AG08395 (cell line): Measurements from ENCODE around the gene CLEC1A.

Experiments used
- DNase-seq: peaks from one replicate; pipeline ENCODE4 v3.0.0; 2012; ENCODE audit warnings: mixed read lengths, low spot score

CLEC1A gene

DNA sequence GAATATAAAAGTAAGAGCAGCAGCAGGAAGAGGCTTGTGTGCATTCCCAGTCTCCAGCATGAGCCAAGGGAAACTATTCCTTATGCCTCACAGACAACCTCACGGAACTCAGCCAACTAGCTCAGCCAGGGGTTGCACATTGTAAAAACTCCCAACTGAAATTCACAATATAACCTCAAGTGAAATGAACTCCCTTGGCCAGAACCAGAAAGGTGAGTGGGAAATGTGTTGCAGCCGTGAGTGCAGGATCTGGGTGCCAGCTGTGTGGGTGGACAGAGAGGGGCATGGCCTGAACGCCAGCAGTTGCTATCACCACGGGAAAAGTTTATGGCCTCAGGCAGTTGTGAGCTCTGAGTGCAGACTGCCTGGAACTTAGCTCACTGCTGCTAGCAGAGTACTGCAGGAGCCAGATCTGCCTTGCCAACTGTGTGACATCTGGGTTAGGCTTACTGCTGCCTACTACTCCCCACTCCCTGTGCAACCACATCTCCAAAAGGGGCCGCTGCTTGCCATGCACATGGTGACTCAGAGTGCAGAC is 2.3 kb upstream of the CLEC1A start:
- DNase-seq = peak; percentile 79

DNA sequence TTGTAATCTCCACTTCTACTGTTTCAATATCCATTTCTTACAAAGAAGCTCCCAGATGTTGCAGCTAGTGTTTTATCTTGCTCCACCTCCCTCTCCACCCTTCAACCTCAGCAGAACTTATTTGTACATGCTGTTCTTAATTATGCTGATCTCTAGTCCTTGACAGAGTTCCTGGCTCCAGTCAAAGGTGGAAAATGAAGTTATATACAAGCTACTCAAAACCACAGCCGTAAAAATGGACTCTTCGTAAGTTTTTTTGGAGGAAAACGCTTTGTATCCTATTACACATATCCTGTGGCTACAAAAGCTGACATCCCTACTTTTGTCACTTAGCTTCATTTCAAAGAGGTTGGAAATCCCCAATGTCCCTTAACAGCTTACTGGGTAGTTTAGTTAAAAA is 1.3 kb downstream of the CLEC1A start:
- peak; percentile 6 for DNase-seq

DNA sequence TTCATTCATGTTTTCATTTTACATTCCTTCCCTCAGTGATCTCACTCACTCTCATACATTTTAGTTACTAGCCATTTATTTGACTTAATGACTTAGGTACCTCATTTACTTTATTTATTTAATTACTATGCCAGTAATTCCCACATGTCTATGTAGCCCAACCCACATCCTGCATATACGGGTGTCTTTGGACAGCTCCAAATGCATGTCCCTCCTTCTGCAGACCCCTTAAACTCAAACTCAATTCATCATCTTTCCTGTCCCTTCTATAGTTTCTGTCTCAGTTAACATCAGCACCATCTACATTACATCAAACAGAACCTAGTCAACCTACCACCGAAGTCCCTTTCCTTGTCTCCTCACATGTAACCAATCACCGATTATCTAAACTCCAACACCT is 2.8 kb downstream of the CLEC1A start:
- no peak for DNase-seq

DNA sequence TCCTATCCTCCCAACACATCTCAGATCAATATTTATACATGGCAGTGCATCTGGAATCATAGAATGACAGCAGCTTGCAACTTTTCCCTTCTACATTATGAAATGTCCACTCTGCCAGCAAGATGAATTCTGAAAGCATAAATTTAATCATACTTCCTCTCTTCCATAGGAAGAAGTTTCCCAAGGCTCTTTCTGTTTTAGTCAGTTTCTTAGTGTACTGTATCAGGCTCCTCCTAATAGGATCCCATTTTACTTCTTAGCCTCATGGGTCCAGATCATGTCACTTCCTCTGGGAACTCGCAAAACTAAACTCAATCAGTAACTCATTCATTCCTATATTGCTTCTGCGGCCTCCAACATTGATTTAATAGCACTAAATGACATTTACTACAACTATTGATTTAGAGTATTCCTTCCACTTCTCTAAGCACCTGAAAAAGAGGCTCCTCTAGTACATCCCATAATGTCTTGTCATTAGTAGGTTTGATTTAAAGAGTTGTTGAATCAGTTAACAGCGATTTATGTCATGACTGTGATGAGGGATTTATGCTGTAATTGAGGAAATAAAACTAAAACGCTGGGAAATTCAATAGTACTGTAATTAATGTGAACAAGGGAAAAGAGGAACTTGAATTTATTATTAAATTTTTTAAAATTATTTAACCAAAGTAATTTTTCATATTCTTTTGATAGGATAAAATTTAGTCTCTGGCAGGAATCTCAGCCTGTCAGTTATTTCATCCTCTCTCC is 4.0 kb downstream of the CLEC1A start:
- no peak for DNase-seq

DNA sequence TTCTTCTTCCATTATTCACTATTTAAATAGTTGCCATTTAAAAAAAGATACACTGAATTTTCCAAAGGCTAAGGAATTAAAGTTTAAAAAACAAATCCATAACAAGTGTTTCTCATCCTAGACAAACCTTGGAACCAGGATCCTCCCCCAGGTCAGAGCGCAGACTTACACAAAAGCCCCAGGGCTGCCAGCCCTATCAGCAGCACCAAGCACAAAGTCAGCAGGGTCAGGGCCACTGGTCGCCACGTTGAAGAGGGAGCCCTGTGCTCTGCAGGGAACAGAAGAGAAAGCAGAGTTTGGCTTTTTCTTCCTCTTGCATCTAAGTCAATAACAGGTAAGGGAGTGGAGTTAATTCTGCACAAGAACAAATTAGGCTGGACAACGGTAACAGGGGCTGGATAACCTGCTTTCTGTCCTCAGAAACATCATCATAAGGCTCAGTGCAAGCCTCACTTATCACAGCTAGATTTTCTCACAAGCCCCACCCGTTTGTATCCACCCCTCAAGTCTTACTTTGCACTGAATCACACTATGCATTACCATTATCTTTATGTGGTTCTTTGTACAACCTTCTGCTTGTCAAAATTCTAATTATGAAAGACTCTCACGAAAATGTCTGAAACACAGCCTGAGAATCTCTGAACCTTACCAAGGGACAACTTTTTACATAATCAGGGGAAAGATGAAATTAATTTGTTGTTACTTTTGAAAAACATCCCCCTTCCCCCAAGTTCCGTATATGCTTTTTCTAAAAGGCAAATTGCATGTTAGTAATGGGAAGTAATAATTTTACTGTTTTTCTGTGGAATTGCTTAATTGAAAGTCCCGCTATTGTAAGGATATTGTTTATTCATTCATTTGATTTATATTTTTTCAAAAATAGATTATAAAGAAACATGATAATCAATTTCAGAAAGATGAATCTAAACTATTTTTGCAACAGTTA is 9.6 kb downstream of the CLEC1A start:
- no peak for DNase-seq

DNA sequence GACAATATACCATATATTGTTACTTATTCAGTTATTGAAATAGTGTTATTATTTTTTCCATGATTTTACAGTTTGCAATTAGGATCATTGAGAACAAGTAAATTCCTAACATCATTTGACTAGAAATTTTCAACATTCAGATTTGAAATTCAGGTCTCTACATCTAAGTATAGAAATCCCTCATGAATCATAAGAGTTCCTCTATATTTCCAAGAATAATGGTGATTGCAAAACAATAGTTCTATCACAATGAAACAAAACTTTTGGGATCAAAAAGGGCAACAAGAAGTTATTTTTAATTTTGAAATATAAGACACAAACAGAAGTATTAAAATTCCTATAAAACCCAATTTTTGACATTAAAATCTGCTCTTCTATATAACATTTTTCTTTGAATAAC is 10.8 kb downstream of the CLEC1A start:
- DNase-seq = no peak

DNA sequence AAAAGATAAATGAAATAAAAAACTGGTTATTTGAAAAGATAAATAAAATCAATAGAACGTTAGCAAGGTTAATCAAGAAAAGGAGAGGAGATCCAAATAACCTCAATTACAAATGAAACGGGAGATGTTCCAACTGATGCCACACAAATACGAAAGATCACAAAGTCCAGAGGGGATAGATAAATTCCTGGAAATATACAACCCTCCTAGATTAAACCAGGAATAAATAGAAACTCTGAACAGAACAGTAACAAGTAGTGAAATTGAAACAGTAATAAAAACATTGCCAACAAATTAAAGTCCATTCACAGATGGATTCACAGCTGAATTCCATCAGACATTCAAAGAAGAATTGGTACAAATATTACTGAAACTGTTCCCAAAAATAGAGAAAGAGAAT is 12.4 kb downstream of the CLEC1A start:
- no peak for DNase-seq

DNA sequence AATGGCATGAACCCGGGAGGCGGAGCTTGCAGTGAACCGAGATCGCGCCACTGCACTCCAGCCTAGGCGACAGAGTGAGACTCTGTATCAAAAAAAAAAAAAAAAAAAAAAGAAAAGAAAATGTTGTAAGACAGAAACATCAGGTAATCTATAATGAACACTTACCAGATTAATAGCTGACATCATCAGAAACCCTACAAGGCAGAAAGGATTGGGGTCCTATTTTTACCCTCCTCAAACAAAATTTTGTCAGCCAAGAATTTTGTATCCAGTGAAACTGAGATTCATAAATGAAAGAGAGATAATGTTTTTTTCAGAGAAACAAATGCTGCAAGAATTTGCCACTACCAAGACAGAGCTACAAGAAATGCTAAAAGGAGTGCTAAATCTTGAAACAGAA is 14.1 kb downstream of the CLEC1A start:
- no peak for DNase-seq

DNA sequence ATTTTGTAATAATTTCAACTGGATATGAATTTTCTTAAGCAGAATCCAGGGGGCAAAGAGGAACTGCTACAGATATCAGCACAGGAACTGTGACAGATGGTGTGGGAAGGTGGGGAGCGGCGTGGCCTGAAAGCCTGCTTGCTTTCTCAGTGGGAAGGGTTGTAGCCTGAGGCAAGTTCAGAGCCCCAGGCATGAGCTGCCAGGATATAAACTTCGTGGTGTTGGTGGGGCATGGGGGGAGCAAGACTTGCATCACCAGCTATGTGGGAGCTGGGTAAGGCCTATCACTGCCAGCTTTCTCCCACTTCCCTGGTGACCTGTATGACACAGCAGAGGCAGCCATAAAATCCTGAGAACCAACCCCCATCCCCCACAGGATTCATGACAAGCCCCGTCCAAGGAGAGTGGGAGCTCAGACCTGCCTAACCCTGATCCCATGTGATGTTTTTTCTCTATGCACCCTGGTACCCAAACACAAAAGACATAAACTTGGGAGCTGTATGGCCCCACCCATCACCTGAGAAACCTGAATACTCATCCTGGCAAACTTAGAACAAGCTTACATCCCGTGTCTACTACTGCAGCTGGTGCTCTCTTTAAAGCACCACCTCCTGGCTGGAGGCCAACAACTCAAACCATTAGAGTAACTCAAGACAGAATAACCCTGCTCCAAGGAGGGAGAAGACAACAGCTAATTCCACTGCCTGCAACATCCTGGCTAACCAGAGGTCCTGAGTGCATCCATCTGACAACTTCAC is 16.5 kb downstream of the CLEC1A start:
- DNase-seq = no peak

DNA sequence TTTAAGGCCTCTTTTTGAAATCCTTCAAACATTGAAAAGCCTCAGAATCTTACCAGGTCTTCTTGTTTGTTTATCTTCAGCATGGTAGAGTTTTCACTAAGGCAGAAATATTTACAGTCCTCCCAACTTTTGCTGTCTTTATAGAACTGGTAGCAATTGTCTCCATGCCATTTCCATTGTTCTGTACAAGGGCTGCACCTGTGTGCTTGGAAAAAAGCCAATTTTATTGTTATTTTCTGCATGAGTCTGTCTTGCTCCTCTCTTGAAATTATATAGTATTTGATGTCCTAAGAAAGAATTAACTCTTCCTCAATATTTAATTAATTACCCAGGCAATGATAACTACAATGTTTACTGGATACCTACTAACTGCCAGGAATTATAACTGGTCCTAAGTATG is 23.3 kb downstream of the CLEC1A start:
- no peak for DNase-seq

DNA sequence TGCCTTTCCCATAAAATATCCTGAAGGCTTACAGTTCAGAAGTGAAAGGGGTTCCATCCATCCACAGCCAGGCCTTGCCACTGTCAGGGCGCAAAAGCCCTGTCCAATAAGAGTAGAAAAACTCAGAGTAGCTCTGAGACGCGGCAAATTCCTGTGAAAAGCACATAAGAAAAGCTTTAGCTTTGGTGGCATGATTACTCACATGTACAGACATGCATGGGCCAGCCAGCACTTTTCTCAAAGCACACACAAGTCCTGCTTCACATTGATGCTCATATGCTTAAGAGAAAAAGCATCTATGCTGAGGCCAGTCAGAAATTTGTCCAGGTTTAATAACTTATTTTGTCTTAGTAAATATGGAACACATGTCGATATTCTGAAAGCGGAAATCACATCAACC is 25.5 kb downstream of the CLEC1A start:
- no peak for DNase-seq

DNA sequence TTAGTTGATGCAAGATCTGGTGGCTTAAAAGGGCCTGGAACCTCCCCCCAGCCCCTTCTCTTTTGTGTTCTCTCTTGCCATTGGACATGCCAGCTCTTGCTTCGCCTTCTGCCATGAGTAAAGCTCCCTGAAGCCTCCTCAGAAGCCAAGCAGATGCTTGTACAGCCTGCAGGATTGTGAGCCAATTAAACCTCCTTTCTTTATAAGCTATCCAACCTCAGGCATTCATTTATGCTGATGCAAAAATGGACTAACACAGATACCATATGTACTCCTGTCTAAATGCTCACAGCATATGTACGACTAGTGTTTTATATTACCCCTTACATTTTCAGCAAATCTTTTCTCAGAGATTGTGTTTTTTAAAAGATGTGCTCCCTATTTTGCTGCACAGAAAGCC is 26.7 kb downstream of the CLEC1A start:
- no peak for DNase-seq

DNA sequence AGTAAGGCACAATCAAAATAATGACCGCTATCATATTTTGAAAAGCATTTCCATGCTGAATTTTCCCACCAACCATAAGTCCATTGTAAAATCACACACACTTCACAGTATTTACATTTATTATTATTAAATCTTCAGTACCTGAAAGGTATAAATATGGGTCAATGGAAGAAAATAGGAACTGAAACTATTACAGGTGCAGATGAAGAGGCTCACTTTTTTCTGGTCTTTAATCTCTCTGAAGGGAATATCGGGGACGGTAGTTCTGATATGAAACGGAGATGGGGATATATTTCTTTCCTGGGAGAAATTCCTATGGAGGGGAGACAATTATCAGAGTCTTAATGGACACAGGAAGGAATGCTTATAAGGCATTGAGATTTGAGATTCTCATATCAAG is 28.4 kb downstream of the CLEC1A start:
- no peak for DNase-seq

DNA sequence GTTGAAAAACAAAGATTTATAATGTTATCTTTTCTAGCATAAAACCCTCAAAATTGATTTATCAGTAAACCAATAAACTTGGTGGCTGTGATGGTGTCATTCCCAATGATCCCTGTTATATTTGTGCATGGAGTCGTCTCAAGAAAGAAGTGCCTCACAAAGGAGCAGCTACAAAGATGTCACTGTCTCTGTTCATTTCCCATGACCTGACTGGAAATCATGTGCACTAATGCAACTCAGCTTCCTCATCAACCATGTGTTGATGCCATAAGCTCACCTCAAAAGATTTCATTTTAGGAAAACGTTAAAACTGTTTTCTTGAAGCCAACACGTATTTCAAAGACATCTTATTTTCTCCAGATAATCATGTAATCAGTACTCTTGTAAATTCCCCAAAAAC is 28.8 kb downstream of the CLEC1A start:
- no peak for DNase-seq

DNA sequence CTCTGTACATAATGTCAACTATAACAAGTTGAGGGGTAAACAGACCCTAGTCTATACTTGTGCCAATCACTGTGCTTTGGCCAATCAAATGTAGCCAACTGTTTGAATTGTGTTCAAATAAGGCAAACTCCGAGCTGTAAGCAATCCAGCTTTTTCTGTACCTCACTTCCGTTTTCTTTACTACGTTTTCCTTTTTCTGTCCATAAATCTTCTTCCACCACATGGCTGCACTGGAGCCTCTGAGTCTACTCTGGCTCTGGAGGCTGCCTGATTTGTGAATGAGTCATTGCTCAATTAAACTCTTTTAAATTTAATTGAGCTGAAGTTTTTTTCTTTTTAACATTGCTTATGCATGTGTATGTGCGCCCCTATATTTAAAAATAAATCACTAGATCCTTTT is 29.7 kb downstream of the CLEC1A start:
- peak; percentile 34 for DNase-seq

DNA sequence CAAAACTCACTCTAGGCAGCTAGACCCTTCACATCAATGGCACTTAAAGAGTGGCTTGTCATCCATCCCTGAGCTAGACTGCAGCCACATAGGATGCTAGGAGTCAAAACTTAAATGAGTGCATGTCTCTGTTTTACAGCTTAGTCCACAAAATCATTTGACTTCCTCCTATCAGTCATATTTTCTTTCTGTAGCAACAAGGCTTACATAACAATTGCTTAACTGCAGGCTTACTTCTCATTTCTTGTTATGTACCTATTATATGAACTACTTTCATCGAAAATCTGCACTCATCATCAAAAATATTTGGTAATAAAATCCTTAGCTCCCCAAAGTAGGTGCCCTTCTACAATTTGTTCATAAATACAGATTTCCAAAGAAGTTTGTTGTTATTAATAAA is 30.1 kb downstream of the CLEC1A start:
- no peak for DNase-seq

DNA sequence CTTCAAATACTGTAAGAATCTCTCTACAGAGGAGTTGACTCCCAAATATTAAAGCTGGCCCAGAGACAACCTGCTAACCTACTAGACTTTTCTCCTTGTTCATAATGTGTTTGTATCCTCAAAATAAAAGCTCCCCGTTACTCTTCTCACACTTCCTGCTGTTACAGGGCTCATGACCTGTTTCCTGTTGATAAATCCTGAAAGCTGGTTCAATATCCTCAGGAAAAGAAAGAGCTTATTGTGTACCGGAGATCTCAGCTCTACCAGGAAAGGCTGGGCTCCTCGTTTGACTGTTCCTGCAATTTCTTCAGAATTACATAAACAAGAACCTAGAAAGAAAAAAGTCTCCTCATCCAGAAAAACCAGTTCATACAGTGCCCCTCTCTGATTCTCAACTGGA is 30.8 kb downstream of the CLEC1A start:
- DNase-seq = no peak

DNA sequence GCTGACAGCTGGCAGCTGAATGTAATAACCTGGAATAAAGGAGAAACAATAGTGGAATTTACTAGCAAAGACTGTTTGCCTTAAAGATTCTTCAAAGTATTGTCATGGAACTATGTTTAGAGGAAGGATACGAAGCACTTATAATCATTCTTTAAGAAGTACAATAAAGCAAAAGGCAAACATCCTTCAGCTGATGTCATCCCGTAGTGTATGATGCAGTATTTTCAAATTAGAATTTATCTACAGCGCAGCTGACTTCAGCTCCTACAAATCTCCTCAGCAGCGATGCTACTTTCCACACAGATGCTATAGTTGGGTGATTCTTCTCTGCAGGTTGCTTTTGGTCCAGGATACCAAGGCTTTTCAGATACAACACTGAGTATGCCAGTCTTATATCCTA is 31.5 kb downstream of the CLEC1A start:
- DNase-seq = no peak

DNA sequence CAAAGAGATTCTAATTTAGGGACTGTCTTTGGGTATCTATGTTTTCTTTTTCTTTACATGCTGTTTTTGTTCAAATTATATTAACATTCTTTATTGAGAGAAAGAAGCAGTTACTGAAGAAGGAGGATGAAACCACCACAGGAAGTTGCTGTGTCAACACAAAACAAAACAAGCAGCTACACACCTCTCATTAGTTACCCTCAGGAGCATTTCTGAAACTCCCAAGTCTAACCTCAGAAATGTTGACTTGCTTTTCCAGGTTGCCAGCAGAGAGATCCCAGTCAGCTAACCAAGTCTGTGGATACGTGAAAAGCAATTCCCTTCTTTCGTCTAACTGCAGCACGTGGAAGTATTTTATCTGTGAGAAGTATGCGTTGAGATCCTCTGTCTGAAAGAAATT is 33.5 kb downstream of the CLEC1A start:
- DNase-seq = no peak

DNA sequence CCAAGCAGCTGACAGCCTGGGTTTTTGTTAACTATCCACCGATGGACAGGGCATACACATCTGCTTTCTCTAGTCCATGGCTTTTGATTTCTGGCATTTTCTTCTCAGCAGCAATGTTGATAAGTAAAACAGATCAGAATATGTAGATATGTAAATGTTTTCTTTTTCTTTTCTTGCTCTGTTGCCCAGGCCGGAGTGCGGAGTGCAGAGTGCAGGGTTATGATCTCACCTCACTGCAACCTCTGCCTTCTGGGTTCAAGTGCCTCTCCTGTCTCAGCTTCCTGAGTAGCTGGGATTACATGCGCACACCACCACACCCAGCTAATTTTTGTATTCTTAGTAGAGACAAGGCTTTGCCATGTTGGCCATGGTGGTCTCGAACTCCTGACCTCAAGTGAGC is 40.4 kb downstream of the CLEC1A start:
- DNase-seq = no peak

DNA sequence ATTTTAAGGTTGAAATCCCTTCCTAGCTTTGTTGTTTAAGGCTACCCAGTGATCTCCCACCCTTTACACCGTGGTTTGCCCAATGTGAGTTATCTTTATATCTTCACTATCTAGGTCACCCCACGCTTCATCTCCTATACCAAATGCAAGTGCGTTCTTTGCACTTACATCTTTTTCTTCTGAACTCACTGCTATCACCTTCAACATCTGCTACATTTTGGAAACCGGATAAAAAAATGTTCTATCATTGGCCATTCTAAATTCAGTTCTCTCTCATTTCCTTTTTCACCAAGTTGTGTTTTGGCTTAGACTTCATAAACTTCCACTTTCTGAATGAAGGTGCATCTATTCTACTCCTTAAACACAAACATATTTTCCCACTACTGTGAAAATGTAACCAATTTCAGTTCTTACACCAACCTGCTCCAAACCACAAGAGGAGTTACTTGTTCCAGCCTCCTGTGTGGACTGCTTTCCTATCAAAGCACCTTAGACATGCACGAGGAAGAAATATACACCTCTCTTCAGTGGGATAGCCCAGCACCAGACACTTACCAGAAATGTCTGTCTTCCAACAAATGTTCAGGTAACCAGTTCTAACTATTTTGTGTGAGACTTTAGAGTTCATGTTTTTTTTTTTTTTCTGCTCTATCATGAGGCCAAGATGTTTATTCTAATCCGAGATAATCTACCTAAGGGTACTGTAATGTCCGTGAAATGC is 46.4 kb downstream of the CLEC1A start:
- DNase-seq = no peak

DNA sequence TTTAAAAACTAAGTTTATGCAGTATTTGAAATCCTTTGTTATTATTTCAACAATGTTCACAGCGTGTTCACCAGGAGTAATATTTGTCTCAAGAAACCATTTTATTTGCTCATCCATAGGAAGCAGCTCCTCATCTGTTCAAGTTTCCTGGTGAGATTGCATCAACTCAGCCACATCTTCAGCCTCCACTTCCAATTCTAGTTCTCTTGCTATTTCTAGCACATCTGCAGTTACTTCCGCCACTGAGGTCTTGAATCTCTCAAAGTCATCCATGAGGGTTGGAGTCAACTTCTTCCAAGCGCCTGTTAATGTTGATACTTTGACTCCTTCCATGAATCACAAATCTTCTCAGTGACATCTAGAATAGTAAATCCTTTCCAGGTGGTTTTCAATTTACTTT is 50.3 kb downstream of the CLEC1A start:
- DNase-seq = no peak
